ENCODE results near the gene DUSP2. TPM values are rescaled to one million over a fixed set of nuclear protein-coding genes. Genes with fewer than 3 reads are reported as not detected.
"Not testable (repeated sequence)": the region's sequence is repeated elsewhere in the genome, so short reads cannot be mapped to it uniquely, and the experiment has no call there.

Gene DUSP2
- total RNA-seq, 4 donors from 2014 or later: 26.0 to 124 (median 74.1) TPM

GRCh38 chr2:96163768-96164429, 18.7 kb upstream of the DUSP2 start:
- no peaks in the 10 kb centered on the region for H3K9me3 ChIP-seq
- no peaks in the 10 kb centered on the region for H3K36me3 ChIP-seq
- DNase-seq (ENCODE audit: low spot score in 2 of 2): no peak
- H3K27me3 ChIP-seq: no peaks in the 10 kb centered on the region
- no peaks in the 10 kb centered on the region for H3K4me1 ChIP-seq
- H3K4me3 ChIP-seq: no peak overlapping the region
- no peak overlapping the region for H3K27ac ChIP-seq
- TF ChIP-seq POLR2A (IDR thresholded peaks at IDR 0.05) (no peak), EP300 (IDR thresholded peaks at IDR 0.05) (no peak), CTCF (IDR thresholded peaks at IDR 0.05) (no peak), POLR2AphosphoS5 (IDR thresholded peaks at IDR 0.05) (no peak)
- WGBS: 70% methylated on average over 10 of the region's 13 CpGs

GRCh38 chr2:96163415-96163767, 18.2 kb upstream of the DUSP2 start:
- H3K4me1 ChIP-seq: no peaks in the 10 kb centered on the region
- no peak overlapping the region for H3K27ac ChIP-seq
- no peaks in the 10 kb centered on the region for H3K9me3 ChIP-seq
- no peaks in the 10 kb centered on the region for H3K36me3 ChIP-seq
- H3K4me3 ChIP-seq: no peak overlapping the region
- WGBS: 98% methylated on average over 5 of the region's 5 CpGs
- DNase-seq (ENCODE audit: low spot score in 2 of 2): no peak
- no peaks in the 10 kb centered on the region for H3K27me3 ChIP-seq
- TF ChIP-seq EP300 (IDR thresholded peaks at IDR 0.05): no peak
- no peak for TF ChIP-seq POLR2AphosphoS5 (IDR thresholded peaks at IDR 0.05)
- TF ChIP-seq POLR2A (IDR thresholded peaks at IDR 0.05): no peak
- TF ChIP-seq CTCF (IDR thresholded peaks at IDR 0.05): no peak

- no peaks in the 10 kb centered on the region for H3K4me1 ChIP-seq
- no peaks in the 10 kb centered on the region for H3K36me3 ChIP-seq
- TF ChIP-seq POLR2A (IDR thresholded peaks at IDR 0.05): no peak
- TF ChIP-seq POLR2AphosphoS5 (IDR thresholded peaks at IDR 0.05): no peak
- TF ChIP-seq CTCF (IDR thresholded peaks at IDR 0.05): no peak
- TF ChIP-seq EP300 (IDR thresholded peaks at IDR 0.05): no peak
- H3K4me3 ChIP-seq: no peak overlapping the region
- peaks cover 1% of the 10 kb centered on the region for H3K27me3 ChIP-seq
- DNase-seq (ENCODE audit: low spot score in 2 of 2): no peak
- WGBS: 50% methylated on average over 5 of the region's 5 CpGs
- no peaks in the 10 kb centered on the region for H3K9me3 ChIP-seq
- no peak overlapping the region for H3K27ac ChIP-seq
These were observed 16.7 kb upstream of the DUSP2 start for GRCh38 chr2:96161898-96162297.

GRCh38 chr2:96160366-96160765, 15.1 kb upstream of the DUSP2 start:
- not testable (repeated sequence) for DNase-seq (ENCODE audit: low spot score in 2 of 2); H3K9me3 ChIP-seq; H3K27ac ChIP-seq; H3K36me3 ChIP-seq; H3K4me1 ChIP-seq; H3K4me3 ChIP-seq; H3K27me3 ChIP-seq
- WGBS: 98% methylated on average over 5 of the region's 5 CpGs

- no peak for DNase-seq (ENCODE audit: low spot score in 2 of 2)
- Histone ChIP-seq H3K36me3 (no peaks in the 10 kb centered on the region), H3K27me3 (peaks cover 3% of the 10 kb centered on the region), H3K4me3 (no peak overlapping the region), H3K4me1 (no peaks in the 10 kb centered on the region), H3K27ac (no peak overlapping the region), H3K9me3 (no peaks in the 10 kb centered on the region)
- WGBS: 83% methylated on average over 16 of the region's 17 CpGs
- TF ChIP-seq EP300 (IDR thresholded peaks at IDR 0.05) (no peak), POLR2A (IDR thresholded peaks at IDR 0.05) (no peak), CTCF (IDR thresholded peaks at IDR 0.05) (no peak), POLR2AphosphoS5 (IDR thresholded peaks at IDR 0.05) (no peak)
These were observed 14.0 kb upstream of the DUSP2 start for GRCh38 chr2:96159084-96159830.
